Endometrial microvascular endothelial cells (primary cell): ENCODE data around the gene PTPRM. TPM values are rescaled to one million over a fixed set of nuclear protein-coding genes. Genes with fewer than 3 reads are reported as not detected.
"Not testable (repeated sequence)": the region's sequence is repeated elsewhere in the genome, so short reads cannot be mapped to it uniquely, and the experiment has no call there.

Source experiments
- in situ Hi-C: cut with HindIII; loops from 2 replicates; pipeline ENCODE4 v1.10.0; 2017; ENCODE audit warnings: low sequenced_read_pairs, low pct_unique_long_range_greater_than_20kb; ENCODE audit errors: inconsistent ontology term
- total RNA-seq: library from RNA; depleted of rRNA; stranded (reverse); fragments of >200 nt; gene quantifications from one replicate; pipeline ENCODE4 v1.2.3, GENCODE V29; 2015; ENCODE audit errors: inconsistent ontology term

Gene PTPRM
- total RNA-seq, 1 donor from 2014 or later = 59.6 TPM

GRCh38 chr18:8029061-8029460, 461.9 kb downstream of the PTPRM start:
- in situ Hi-C loops = no loop called here

- in situ Hi-C loops = no loop called here
These were observed 462.6 kb downstream of the PTPRM start for GRCh38 chr18:8029731-8030130.

- in situ Hi-C loops = no loop called here
These were observed 463.1 kb downstream of the PTPRM start for GRCh38 chr18:8030201-8030600.

- in situ Hi-C loops = no loop called here
These were observed 464.4 kb downstream of the PTPRM start for GRCh38 chr18:8031496-8031895.

GRCh38 chr18:8034674-8035073, 467.6 kb downstream of the PTPRM start:
- in situ Hi-C loops = no loop called here

GRCh38 chr18:8036551-8036950, 469.4 kb downstream of the PTPRM start:
- in situ Hi-C loops = no loop called here

- in situ Hi-C loops = no loop called here
These were observed 470.2 kb downstream of the PTPRM start for GRCh38 chr18:8037296-8037695.

- in situ Hi-C loops = no loop called here
These were observed 472.9 kb downstream of the PTPRM start for GRCh38 chr18:8040021-8040420.

GRCh38 chr18:8041526-8042111, 474.5 kb downstream of the PTPRM start:
- in situ Hi-C loops = no loop called here

GRCh38 chr18:8044004-8044403, 476.9 kb downstream of the PTPRM start:
- in situ Hi-C loops = no loop called here

- in situ Hi-C loops = no loop called here
These were observed 478.2 kb downstream of the PTPRM start for GRCh38 chr18:8045160-8045883.

- in situ Hi-C loops = no loop called here
These were observed 478.8 kb downstream of the PTPRM start for GRCh38 chr18:8045884-8046281.

GRCh38 chr18:8046441-8046840, 479.3 kb downstream of the PTPRM start:
- in situ Hi-C loops = no loop called here

- in situ Hi-C loops = no loop called here
These were observed 482.0 kb downstream of the PTPRM start for GRCh38 chr18:8049147-8049546.

GRCh38 chr18:8050616-8051329, 483.7 kb downstream of the PTPRM start:
- in situ Hi-C loops = no loop called here

GRCh38 chr18:8051453-8051852, 484.3 kb downstream of the PTPRM start:
- in situ Hi-C loops = no loop called here

GRCh38 chr18:8052237-8052701, 485.2 kb downstream of the PTPRM start:
- in situ Hi-C loops = no loop called here

- in situ Hi-C loops = no loop called here
These were observed 489.6 kb downstream of the PTPRM start for GRCh38 chr18:8056723-8057122.

- in situ Hi-C loops = not testable (repeated sequence)
These were observed 496.0 kb downstream of the PTPRM start for GRCh38 chr18:8063152-8063551.

GRCh38 chr18:8063733-8064132, 496.6 kb downstream of the PTPRM start:
- in situ Hi-C loops = no loop called here
